Measurements from ENCODE around the gene HELZ.
"Not testable (repeated sequence)": the region's sequence is repeated elsewhere in the genome, so short reads cannot be mapped to it uniquely, and the experiment has no call there.

Gene HELZ

GRCh38 chr17:67143318-67143717 lies 101.7 kb downstream of the HELZ start:
- DNase-seq (ENCODE audit: low spot score): no peak

GRCh38 chr17:67142030-67142429 lies 103.0 kb downstream of the HELZ start:
- DNase-seq (ENCODE audit: low spot score): not testable (repeated sequence)

GRCh38 chr17:67139784-67140665 lies 105.0 kb downstream of the HELZ start:
- no peak for DNase-seq (ENCODE audit: low spot score)

- DNase-seq (ENCODE audit: low spot score): no peak
These were observed 105.7 kb downstream of the HELZ start for GRCh38 chr17:67139289-67139688.

GRCh38 chr17:67138392-67138791 lies 106.6 kb downstream of the HELZ start:
- no peak for DNase-seq (ENCODE audit: low spot score)

GRCh38 chr17:67137860-67138259 lies 107.1 kb downstream of the HELZ start:
- DNase-seq (ENCODE audit: low spot score): no peak

GRCh38 chr17:67137026-67137370 lies 108.0 kb downstream of the HELZ start:
- DNase-seq (ENCODE audit: low spot score): no peak

GRCh38 chr17:67136191-67137025 lies 108.6 kb downstream of the HELZ start:
- DNase-seq (ENCODE audit: low spot score): no peak

- DNase-seq (ENCODE audit: low spot score): no peak
These were observed 111.8 kb downstream of the HELZ start for GRCh38 chr17:67133161-67133560.

GRCh38 chr17:67132366-67132765 lies 112.6 kb downstream of the HELZ start:
- no peak for DNase-seq (ENCODE audit: low spot score)

- DNase-seq (ENCODE audit: low spot score): no peak
These were observed 114.2 kb downstream of the HELZ start for GRCh38 chr17:67130768-67131167.

GRCh38 chr17:67129283-67129682 lies 115.7 kb downstream of the HELZ start:
- no peak for DNase-seq (ENCODE audit: low spot score)

GRCh38 chr17:67128700-67129099 lies 116.3 kb downstream of the HELZ start:
- no peak for DNase-seq (ENCODE audit: low spot score)

GRCh38 chr17:67127925-67128324 lies 117.1 kb downstream of the HELZ start:
- no peak for DNase-seq (ENCODE audit: low spot score)

GRCh38 chr17:67126983-67127382 lies 118.0 kb downstream of the HELZ start:
- no peak for DNase-seq (ENCODE audit: low spot score)

GRCh38 chr17:67126543-67126942 lies 118.5 kb downstream of the HELZ start:
- DNase-seq (ENCODE audit: low spot score): not testable (repeated sequence)

- DNase-seq (ENCODE audit: low spot score): no peak
These were observed 119.1 kb downstream of the HELZ start for GRCh38 chr17:67125924-67126323.

- DNase-seq (ENCODE audit: low spot score): no peak
These were observed 119.6 kb downstream of the HELZ start for GRCh38 chr17:67125417-67125816.

- no peak for DNase-seq (ENCODE audit: low spot score)
These were observed 120.4 kb downstream of the HELZ start for GRCh38 chr17:67124450-67125148.

GRCh38 chr17:67123699-67124098 lies 121.3 kb downstream of the HELZ start:
- DNase-seq (ENCODE audit: low spot score): no peak

GRCh38 chr17:67121316-67121891 lies 123.6 kb downstream of the HELZ start:
- DNase-seq (ENCODE audit: low spot score): no peak

- DNase-seq (ENCODE audit: low spot score): no peak
These were observed 125.9 kb downstream of the HELZ start for GRCh38 chr17:67119102-67119501.
